Nephron (organoid): ENCODE results near the gene ZNF331.

Experiments used
- H3K27ac Mint-ChIP-seq, 3 experiments: 2 replicates each; pipeline ENCODE4 v1.8.0; 2020; ENCODE audit warnings: mixed read lengths in 3 of 3, mild to moderate bottlenecking in 2 of 3, moderate library complexity in 1 of 3
- H3K27me3 Mint-ChIP-seq: 2 replicates; pipeline ENCODE4 v1.8.0; 2021; ENCODE audit warnings: low read depth, mild to moderate bottlenecking, moderate library complexity, mixed read lengths
- H3K36me3 Mint-ChIP-seq: 2 replicates; pipeline ENCODE4 v1.8.0; 2020; ENCODE audit warnings: low read depth, mixed read lengths
- H3K4me1 Mint-ChIP-seq: 2 replicates; pipeline ENCODE4 v1.8.0; 2020; ENCODE audit warnings: mixed read lengths
- H3K4me3 Mint-ChIP-seq, 3 experiments: 2 replicates each; pipeline ENCODE4 v1.8.0; 2020; ENCODE audit warnings: mild to moderate bottlenecking in 3 of 3, mixed read lengths in 3 of 3, moderate library complexity in 2 of 3
- H3K9me3 Mint-ChIP-seq: 2 replicates; pipeline ENCODE4 v1.8.0; 2020; ENCODE audit warnings: mixed read lengths
- CTCF ChIP-seq, 3 experiments: fragments of 200-600 bp; sonication (generic); IDR thresholded peaks; one replicate each; pipeline ENCODE4 v1.5.0; 2021; ENCODE audit warnings: antibody characterized with exemption in 3 of 3; ENCODE audit not compliant: unreplicated experiment in 3 of 3

The ZNF331 gene

GRCh38 chr19:53597023-53597422 is 59.1 kb downstream of the ZNF331 start:
- Mint-ChIP-seq H3K27ac (no peak overlapping the region), H3K4me1 (no peaks in the 10 kb centered on the region), H3K9me3 (no peaks in the 10 kb centered on the region), H3K36me3 (no peaks in the 10 kb centered on the region), H3K27me3 (peaks cover 7% of the 10 kb centered on the region), H3K4me3 (no peak overlapping the region)
- no peak for TF ChIP-seq CTCF (IDR thresholded peaks at IDR 0.05; ENCODE audit: unreplicated experiment in 3 of 3)

GRCh38 chr19:53598361-53598760 is 60.4 kb downstream of the ZNF331 start:
- H3K36me3 Mint-ChIP-seq, result no peaks in the 10 kb centered on the region
- TF ChIP-seq CTCF (IDR thresholded peaks at IDR 0.05; ENCODE audit: unreplicated experiment in 3 of 3), result no peak

GRCh38 chr19:53600217-53600616 is 62.3 kb downstream of the ZNF331 start:
- Mint-ChIP-seq H3K27me3 (peaks cover 3% of the 10 kb centered on the region), H3K27ac (no peak overlapping the region), H3K36me3 (no peaks in the 10 kb centered on the region), H3K9me3 (no peaks in the 10 kb centered on the region), H3K4me1 (no peaks in the 10 kb centered on the region), H3K4me3 (no peak overlapping the region)
- no peak for TF ChIP-seq CTCF (IDR thresholded peaks at IDR 0.05; ENCODE audit: unreplicated experiment in 3 of 3)

More at GRCh38 chr19:53598361-53598760, 60.4 kb downstream of the ZNF331 start:
- Mint-ChIP-seq H3K4me3 (no peak overlapping the region), H3K27me3 (peaks cover 7% of the 10 kb centered on the region), H3K4me1 (no peaks in the 10 kb centered on the region), H3K27ac (no peak overlapping the region), H3K9me3 (no peaks in the 10 kb centered on the region)

- Mint-ChIP-seq H3K4me1 (no peaks in the 10 kb centered on the region), H3K36me3 (no peaks in the 10 kb centered on the region), H3K9me3 (no peaks in the 10 kb centered on the region), H3K27ac (no peak overlapping the region), H3K4me3 (no peak overlapping the region), H3K27me3 (no peaks in the 10 kb centered on the region)
- no peak for TF ChIP-seq CTCF (IDR thresholded peaks at IDR 0.05; ENCODE audit: unreplicated experiment in 3 of 3)
Measured at GRCh38 chr19:53606031-53606430, 68.1 kb downstream of the ZNF331 start.

GRCh38 chr19:53608381-53608780 is 70.4 kb downstream of the ZNF331 start:
- no peaks in the 10 kb centered on the region for H3K36me3 Mint-ChIP-seq
- no peak for TF ChIP-seq CTCF (IDR thresholded peaks at IDR 0.05; ENCODE audit: unreplicated experiment in 3 of 3)
- H3K4me3 Mint-ChIP-seq, result no peak overlapping the region
- H3K4me1 Mint-ChIP-seq, result no peaks in the 10 kb centered on the region
- no peaks in the 10 kb centered on the region for H3K9me3 Mint-ChIP-seq
- no peak overlapping the region for H3K27ac Mint-ChIP-seq
- H3K27me3 Mint-ChIP-seq, result no peaks in the 10 kb centered on the region

- no peak for TF ChIP-seq CTCF (IDR thresholded peaks at IDR 0.05; ENCODE audit: unreplicated experiment in 3 of 3)
- H3K27me3 Mint-ChIP-seq, result no peaks in the 10 kb centered on the region
- no peaks in the 10 kb centered on the region for H3K4me1 Mint-ChIP-seq
- H3K9me3 Mint-ChIP-seq, result no peaks in the 10 kb centered on the region
- H3K4me3 Mint-ChIP-seq, result no peak overlapping the region
- H3K36me3 Mint-ChIP-seq, result no peaks in the 10 kb centered on the region
- H3K27ac Mint-ChIP-seq, result no peak overlapping the region
Measured at GRCh38 chr19:53612762-53613526, 75.0 kb downstream of the ZNF331 start.
